HepG2 (cell line): ENCODE data around the gene FAM163A.

ENCODE experiments used
- ATF3 ChIP-seq: sonication (generic); formaldehyde crosslinking; IDR thresholded peaks from 2 replicates; pipeline ENCODE4 v1.4.0; 2020; ENCODE audit warnings: missing genetic modification reagents
- ETS1 ChIP-seq: sonication (generic); formaldehyde crosslinking; IDR thresholded peaks from 2 replicates; pipeline ENCODE4 v1.4.0; 2020; ENCODE audit warnings: missing genetic modification reagents
- KDM3A ChIP-seq: IDR thresholded peaks from 2 replicates; pipeline ENCODE4 v1.6.1; 2018; ENCODE audit warnings: low read depth, missing compliant biosample characterization
- KLF16 ChIP-seq, 2 experiments: sonication (generic) in 1 of 2; formaldehyde crosslinking in 1 of 2; IDR thresholded peaks; 2 replicates each; pipeline versions ENCODE4 v1.6.1 to v1.8.0; 2016 to 2023; ENCODE audit warnings: missing genetic modification reagents in 2 of 2, missing compliant biosample characterization in 1 of 2
- MAFG ChIP-seq: sonication (generic); formaldehyde crosslinking; IDR thresholded peaks from 2 replicates; pipeline ENCODE4 v1.5.1; 2020; ENCODE audit warnings: mild to moderate bottlenecking, missing genetic modification reagents
- POLR2A ChIP-seq, 2 experiments: IDR thresholded peaks; 2 replicates each; pipeline ENCODE4 v1.6.1; 2011; ENCODE audit warnings: low read depth in 2 of 2, low read length in 2 of 2, mild to moderate bottlenecking in 1 of 2, moderate library complexity in 1 of 2; ENCODE audit not compliant: insufficient read depth in 1 of 2
- SIN3A ChIP-seq: IDR thresholded peaks from 2 replicates; pipeline ENCODE4 v1.6.1; 2011; ENCODE audit warnings: low read depth, mild to moderate bottlenecking, control low read depth, low read length, borderline replicate concordance
- TBL1XR1 ChIP-seq: fragments of 150-350 bp; IDR thresholded peaks from 2 replicates; pipeline ENCODE4 v1.6.1; 2014; ENCODE audit warnings: borderline replicate concordance, low read length; ENCODE audit not compliant: partially characterized antibody
- TBP ChIP-seq: sonication (generic); formaldehyde crosslinking; IDR thresholded peaks from 2 replicates; pipeline ENCODE4 v1.5.0; 2020; ENCODE audit warnings: missing genetic modification reagents
- ZKSCAN8 ChIP-seq: IDR thresholded peaks from 2 replicates; pipeline ENCODE4 v1.6.1; 2016; ENCODE audit warnings: borderline replicate concordance, missing genetic modification reagents, missing compliant biosample characterization
- ZNF136 ChIP-seq: sonication (generic); formaldehyde crosslinking; IDR thresholded peaks from 2 replicates; pipeline ENCODE4 v1.8.1; 2022; ENCODE audit warnings: low read depth, mild to moderate bottlenecking, moderate library complexity, missing genetic modification reagents
- ZNF207 ChIP-seq: fragments of 450-650 bp; IDR thresholded peaks from 2 replicates; pipeline ENCODE4 v1.6.1; 2016; ENCODE audit warnings: antibody characterized with exemption, borderline replicate concordance

- TF ChIP-seq SIN3A (no peak), ZKSCAN8 (no peak), ZNF207 (no peak), MAFG (no peak), POLR2A (IDR thresholded peaks at IDR 0.05; ENCODE audit: insufficient read depth in 1 of 2, low read depth in 2 of 2, low read length in 2 of 2) (no peak), TBL1XR1 (no peak), ETS1 (CRISPR knock-in tag) (no peak), KDM3A (CRISPR knock-in tag) (no peak), KLF16 (CRISPR knock-in tag; IDR thresholded peaks at IDR 0.05) (no peak), ZNF136 (CRISPR knock-in tag) (no peak), TBP (CRISPR knock-in tag) (no peak), ATF3 (CRISPR knock-in tag) (no peak)
Observed at GRCh38 chr1:179761296-179761695, 18.2 kb downstream of the FAM163A start.
